ENCODE measurements around the gene GLT8D2.

Gene GLT8D2

GRCh38 chr12:103997286-103997900 lies 52.6 kb downstream of the GLT8D2 start:
- DNase-seq, result no peak

GRCh38 chr12:103996595-103996994 lies 53.4 kb downstream of the GLT8D2 start:
- DNase-seq, result no peak

DNA sequence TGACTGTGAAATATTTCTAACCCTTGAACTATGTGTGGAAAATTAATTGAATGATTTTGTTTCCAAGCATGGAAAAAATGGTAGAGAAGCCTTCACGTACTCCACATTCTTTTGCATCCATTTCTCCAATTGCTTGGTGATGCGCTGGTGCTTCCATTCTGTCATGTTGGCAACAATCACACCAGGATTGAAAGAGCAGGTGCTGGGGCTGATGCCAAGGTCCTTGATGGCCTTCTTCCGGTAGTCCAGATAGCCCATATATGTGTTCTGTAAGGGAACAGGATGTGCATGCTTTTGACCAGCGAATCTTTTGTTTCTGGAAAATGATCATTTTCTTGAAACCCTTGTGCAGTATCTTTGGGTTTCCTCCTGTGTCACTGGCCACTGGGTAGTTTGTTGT lies 55.8 kb downstream of the GLT8D2 start:
- no peak for DNase-seq

GRCh38 chr12:103986829-103987228 lies 63.2 kb downstream of the GLT8D2 start:
- no peak for DNase-seq

DNA sequence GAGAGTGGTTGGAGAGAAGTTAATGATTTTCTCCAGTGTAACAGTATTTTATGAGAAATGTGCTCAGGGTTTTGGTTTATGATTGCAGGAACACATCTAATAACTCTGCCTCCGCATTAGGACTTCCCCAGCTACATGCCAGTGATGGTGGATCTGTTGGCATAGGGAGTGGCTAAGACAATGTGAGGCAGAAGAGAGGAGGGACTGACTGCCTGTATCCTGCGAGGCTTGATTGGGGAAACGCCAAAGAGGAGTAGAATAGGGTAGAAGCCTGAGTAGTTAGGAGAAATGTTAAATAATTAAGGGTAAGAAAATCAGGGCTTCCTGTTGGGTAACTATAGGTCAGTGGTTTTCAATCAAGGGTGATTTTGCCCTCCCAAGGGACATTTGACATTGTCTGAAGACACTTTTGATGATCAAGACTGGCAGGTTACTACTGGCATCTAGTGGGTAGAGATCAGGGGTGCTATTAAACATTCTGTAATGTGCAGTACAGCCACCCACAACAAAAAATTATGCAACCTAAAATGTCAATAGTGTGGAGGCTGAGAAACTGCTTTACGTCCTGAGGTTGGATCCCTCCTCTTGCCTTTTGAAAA lies 71.5 kb downstream of the GLT8D2 start:
- no peak for DNase-seq

DNA sequence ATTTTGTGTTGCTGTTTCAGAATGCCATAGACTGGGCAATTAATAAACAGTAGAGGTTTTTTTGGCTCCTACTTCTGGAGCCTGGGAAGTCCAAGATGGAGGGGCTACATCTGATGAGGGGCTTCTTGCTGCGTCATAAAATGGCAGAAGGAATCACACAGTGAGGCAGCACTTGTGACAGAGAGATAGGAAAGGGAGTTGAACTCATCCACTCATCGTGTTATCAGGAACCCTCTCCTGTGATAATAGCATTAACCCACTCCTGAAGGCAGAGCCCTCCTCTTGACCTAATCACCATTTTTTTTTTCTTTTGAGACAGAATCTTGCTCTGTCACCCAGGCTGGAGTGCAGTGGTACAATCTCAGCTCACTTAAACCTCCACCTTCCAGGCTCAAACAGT lies 74.6 kb downstream of the GLT8D2 start:
- no peak for DNase-seq

DNA sequence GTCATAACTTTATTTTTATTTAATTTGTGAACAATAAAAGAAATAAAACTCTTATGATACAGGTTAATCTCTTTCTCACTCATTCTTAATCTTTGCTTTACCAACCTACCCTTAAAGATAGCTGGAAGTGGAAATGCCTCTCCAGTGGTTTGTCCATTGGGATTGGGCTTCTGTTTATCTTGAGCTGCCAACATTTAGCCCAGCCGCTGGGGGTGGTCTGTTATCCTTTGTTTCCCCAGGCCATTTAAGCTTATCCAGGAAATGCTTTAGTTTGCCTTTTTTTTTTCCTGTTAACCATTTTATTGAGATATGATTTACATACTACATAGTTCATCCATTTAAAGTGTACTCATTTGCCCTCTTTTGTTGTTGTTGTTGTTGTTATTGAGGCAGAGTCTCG lies 76.1 kb downstream of the GLT8D2 start:
- no peak for DNase-seq

DNA sequence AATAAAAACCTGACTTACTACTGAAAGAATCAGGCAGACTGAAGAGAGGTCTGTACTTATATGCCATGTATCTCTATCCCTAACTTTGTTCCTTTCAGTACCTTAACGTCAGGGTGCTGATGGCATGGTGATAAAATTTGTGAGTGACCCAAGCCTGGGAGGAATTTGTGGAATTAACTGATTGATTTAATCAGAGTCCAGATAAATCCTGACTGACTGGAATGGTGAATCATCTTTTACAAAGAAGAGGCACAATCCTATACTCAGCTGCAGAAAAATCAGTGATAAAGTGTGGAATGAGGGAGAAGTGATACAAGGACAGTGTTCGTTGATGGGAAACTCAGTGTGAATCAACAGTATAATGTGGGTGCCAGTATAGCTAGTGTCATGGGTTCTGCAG lies 80.6 kb downstream of the GLT8D2 start:
- DNase-seq, result no peak

DNA sequence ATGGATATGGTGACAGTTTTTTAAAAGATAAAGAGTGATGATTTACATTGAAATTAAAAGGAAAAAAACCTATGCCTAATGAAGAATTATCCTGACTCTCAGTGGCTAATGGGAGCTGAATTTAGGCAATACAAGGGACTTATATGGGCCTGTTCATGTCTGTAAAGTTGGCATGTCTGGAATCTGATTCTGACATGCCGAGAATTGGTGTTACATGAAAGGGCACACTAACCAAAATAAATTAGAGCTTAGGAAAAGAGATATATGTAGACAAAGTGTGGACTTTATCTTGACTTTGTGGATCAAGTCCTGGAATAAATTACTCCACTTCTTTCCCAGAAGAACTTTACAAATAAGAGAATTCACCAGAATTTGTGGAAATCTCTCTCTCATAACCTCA lies 83.3 kb downstream of the GLT8D2 start:
- no peak for DNase-seq

DNA sequence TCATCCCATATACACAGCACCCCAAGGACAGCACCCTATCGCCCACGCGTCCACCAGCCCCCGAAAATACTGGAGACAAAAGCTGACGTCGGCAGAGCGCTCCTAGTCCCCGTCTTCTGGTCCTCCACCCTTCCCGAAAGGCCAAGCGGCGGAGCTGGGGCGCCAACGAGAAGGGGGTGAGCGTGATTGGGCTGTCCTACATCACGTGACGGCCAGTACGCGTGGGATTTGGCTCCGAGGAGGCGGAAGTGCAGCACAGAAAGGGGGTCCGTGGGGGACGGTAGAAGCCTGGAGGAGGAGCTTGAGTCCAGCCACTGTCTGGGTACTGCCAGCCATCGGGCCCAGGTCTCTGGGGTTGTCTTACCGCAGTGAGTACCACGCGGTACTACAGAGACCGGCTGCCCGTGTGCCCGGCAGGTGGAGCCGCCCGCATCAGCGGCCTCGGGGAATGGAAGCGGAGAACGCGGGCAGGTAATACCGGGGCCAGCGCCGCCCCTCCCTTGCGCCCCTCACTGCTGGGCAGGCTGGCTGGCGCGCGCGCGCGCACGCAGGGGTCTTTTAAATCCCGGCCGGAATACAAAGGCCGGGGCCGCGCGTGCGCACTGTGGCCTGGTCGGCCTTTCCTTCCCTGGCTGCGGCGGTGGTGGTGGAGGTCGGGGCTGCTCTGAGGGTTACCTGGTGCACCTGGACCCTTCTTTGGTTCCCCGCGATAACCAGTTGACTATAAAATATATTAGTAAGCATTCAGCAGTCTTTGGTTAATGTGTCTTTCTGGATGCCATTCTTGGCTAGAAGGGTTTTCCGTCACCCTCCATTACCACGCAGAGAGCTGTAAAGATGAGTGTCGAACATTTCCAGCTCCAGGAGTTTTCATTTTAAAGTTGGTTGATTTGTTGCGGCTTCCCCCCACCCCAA lies 84.1 kb downstream of the GLT8D2 start, which contains the start of gene TDG:
Gene TDG, plus strand, starts transcription at position 283 of the 915 bp plus-strand sequence. Its CDS starts 166 bp downstream, at position 449.
- DNase-seq, result peak; percentile 97

GRCh38 chr12:103965255-103965589 lies 84.8 kb downstream of the GLT8D2 start:
- no peak for DNase-seq

GRCh38 chr12:103964805-103965204 lies 85.2 kb downstream of the GLT8D2 start:
- no peak for DNase-seq

DNA sequence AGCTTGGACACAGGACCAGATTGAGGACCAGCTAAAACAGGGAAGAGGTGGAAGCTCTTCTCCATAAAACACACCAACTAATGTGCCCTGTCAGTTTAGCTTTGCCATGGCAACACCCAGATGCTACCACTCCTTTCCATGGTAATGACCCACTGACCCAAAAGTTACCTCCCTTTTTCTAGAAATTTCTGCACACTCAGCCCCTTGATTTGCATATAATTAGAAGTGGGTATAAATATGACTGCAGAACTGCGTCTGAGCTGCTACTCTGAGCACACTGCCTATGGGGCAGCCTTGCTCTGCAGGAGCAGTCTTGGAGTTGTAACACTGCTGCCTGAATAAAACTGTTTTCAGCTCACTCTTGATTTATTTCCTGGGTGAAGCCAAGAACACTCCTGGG lies 87.5 kb downstream of the GLT8D2 start:
- no peak for DNase-seq

GRCh38 chr12:103960616-103961227 lies 89.3 kb downstream of the GLT8D2 start:
- DNase-seq, result no peak

- DNase-seq, result no peak
These were observed 91.4 kb downstream of the GLT8D2 start for GRCh38 chr12:103958621-103959020.

DNA sequence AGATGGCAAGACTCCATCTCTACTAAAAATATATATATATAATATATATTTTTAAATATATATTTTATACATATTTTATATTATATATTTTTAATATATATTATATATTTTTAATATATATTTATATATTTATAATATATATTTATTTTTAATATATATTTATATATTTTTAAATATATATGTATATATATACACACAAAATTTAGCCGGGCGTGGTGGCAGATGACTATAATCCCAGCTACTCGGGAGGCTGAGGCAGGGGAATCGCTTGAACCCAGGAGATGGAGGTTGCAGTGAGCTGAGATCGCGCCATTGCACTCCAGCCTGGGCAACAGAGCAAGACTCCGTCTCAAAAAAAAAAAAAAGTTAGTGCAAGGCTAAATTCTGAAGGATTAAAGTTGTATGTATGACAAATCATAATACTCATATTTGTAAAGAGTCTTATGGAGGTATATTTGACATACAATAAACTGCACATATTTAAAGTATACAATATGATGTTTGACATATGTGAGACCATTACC lies 92.1 kb downstream of the GLT8D2 start:
- DNase-seq, result no peak

DNA sequence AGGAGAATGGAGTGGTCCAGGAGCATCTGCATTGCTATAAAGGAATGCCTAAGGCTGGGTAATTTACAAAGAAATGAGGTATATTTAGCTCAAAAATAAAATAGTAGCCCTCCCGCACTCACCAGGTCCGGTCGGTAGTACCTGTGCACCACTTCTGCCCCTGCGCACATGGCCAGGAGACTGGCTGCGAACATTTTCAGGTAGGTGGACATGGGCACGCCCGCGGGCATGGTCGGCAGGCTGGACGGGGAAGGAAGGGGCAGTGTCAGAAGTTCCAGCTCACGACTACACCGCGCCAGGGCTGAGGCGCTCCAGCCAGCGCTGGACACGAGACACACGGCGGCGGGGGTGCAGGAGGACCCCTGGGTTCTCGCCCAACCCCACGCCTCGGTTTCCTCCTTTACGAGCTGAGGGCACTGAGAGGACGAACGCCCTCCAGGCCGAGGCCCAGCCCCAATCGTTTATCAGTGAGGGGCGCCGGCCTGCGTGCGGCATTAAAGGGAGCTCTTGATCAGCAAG lies 93.4 kb downstream of the GLT8D2 start:
- DNase-seq, result no peak

GRCh38 chr12:103955811-103956508 lies 94.0 kb downstream of the GLT8D2 start:
- no peak for DNase-seq

GRCh38 chr12:103952497-103952896 lies 97.5 kb downstream of the GLT8D2 start:
- DNase-seq, result no peak

DNA sequence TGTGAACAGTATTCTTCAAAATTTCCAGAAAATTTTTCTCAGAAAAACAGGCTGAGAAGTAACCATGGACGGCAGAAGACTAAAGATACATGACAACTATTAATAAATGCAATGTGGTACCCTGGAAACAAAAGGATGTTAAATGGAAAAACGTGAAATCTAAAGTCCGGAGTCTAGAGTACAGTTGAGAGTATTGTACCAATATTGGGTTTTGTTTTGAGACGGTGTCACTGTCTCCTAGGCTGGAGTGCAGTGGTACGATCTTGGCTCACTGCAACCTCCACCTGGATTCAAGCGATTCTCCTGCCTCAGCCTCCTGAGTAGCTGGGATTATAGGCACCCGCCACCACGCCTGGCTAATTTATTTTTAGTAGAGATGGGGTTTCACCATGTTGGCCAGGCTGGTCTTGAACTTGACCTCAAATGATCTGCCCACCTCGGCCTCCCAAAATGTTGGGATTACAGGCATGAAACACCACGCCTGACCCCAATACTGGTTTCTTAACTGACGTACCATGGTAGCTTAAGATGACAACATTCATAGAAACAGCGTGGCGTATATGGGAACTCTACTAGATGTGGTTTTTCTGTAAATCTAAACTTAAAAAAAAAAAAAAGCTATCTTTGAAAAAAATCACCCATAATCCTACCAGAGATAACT lies 101.1 kb downstream of the GLT8D2 start:
- no peak for DNase-seq

DNA sequence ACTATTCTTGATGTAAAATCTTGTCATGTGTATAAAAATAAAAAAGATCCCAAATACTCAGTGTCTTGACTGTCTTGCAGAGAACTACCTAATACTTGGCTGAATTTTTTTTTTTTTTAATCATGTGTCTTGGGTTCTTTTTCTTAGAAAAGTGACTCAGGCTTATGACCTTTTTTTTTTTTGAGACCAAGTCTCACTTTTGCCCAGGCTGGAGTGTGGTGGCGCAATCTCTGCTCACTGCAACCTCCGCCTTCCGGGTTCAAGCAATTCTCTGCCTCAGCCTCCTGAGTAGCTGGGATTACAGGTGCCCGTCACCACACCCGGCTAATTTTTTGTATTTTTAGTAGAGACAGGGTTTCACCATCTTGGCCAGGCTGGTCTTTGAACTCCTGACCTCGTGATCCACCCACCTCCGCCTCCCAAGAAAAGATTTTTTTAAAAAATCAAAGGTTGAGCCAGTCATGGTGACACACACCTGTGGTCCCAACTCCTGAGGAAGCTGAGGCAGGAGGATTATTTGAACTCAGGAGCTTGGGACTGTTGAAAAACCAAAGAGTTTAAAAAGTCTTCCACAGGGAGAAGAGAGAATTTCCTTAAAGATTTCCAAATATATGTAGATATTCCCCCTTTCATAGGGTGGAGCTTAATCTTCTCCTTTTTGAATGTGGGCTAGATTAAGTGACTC lies 102.0 kb downstream of the GLT8D2 start:
- DNase-seq, result no peak

Measured in NCI-H1417 treated with DMSO at 0.1 percent for 48 hours (cell line).